ENCODE measurements around the gene RAB31. TPM values are rescaled to one million over a fixed set of nuclear protein-coding genes. Genes with fewer than 3 reads are reported as not detected.

The RAB31 gene
- total RNA-seq, 1 donor from 2014 or later, result 31.2 TPM

- TF ChIP-seq CTCF (conservative IDR thresholded peaks at IDR 0.05; ENCODE audit: low read depth, low read length), result no peak
- DNase-seq (ENCODE audit: low read depth), result no peak
- H3K4me3 ChIP-seq (ENCODE audit: low read depth, low read length), result no peak overlapping the region
These were observed 42.7 kb downstream of the RAB31 start for GRCh38 chr18:9750606-9751304.

- no peak for DNase-seq (ENCODE audit: low read depth)
- TF ChIP-seq CTCF (conservative IDR thresholded peaks at IDR 0.05; ENCODE audit: low read depth, low read length), result no peak
- no peak overlapping the region for H3K4me3 ChIP-seq (ENCODE audit: low read depth, low read length)
These were observed 43.4 kb downstream of the RAB31 start for GRCh38 chr18:9751371-9752031.

- no peak overlapping the region for H3K4me3 ChIP-seq (ENCODE audit: low read depth, low read length)
- TF ChIP-seq CTCF (conservative IDR thresholded peaks at IDR 0.05; ENCODE audit: low read depth, low read length), result no peak
- DNase-seq (ENCODE audit: low read depth), result no peak
These were observed 45.7 kb downstream of the RAB31 start for GRCh38 chr18:9753846-9754245.

GRCh38 chr18:9755110-9755509 lies 47.0 kb downstream of the RAB31 start:
- no peak for TF ChIP-seq CTCF (conservative IDR thresholded peaks at IDR 0.05; ENCODE audit: low read depth, low read length)
- no peak for DNase-seq (ENCODE audit: low read depth)
- no peak overlapping the region for H3K4me3 ChIP-seq (ENCODE audit: low read depth, low read length)

GRCh38 chr18:9755615-9756014 lies 47.5 kb downstream of the RAB31 start:
- DNase-seq (ENCODE audit: low read depth), result no peak
- no peak for TF ChIP-seq CTCF (conservative IDR thresholded peaks at IDR 0.05; ENCODE audit: low read depth, low read length)

GRCh38 chr18:9756271-9756932 lies 48.3 kb downstream of the RAB31 start:
- H3K4me3 ChIP-seq (ENCODE audit: low read depth, low read length), result no peak overlapping the region
- no peak for TF ChIP-seq CTCF (conservative IDR thresholded peaks at IDR 0.05; ENCODE audit: low read depth, low read length)
- DNase-seq (ENCODE audit: low read depth), result no peak

More at GRCh38 chr18:9755615-9756014, 47.5 kb downstream of the RAB31 start:
- H3K4me3 ChIP-seq (ENCODE audit: low read depth, low read length), result no peak overlapping the region

Data from epithelial cell of proximal tubule (primary cell).